ENCODE results near the gene KDM6B.

Gene KDM6B

DNA sequence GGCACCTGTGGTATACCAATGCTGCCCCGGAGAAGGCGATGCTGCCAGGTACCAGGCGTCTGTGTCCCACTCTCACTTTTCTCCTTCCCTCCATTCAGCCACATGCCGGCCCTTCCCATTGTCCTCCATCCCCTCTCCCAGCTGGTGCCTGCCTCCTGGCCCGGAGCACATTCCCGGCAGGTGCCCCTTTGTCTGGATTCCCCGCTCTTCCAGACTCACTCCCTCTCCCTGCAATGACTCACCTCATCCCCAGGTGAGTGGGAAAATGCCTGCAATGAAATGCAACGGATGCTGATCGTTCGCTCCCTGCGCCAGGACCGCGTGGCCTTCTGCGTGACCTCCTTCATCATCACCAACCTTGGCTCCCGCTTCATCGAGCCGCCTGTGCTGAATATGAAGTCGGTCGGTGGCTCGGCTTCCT is 10.4 kb upstream of the KDM6B start:
- DNase-seq: no peak

DNA sequence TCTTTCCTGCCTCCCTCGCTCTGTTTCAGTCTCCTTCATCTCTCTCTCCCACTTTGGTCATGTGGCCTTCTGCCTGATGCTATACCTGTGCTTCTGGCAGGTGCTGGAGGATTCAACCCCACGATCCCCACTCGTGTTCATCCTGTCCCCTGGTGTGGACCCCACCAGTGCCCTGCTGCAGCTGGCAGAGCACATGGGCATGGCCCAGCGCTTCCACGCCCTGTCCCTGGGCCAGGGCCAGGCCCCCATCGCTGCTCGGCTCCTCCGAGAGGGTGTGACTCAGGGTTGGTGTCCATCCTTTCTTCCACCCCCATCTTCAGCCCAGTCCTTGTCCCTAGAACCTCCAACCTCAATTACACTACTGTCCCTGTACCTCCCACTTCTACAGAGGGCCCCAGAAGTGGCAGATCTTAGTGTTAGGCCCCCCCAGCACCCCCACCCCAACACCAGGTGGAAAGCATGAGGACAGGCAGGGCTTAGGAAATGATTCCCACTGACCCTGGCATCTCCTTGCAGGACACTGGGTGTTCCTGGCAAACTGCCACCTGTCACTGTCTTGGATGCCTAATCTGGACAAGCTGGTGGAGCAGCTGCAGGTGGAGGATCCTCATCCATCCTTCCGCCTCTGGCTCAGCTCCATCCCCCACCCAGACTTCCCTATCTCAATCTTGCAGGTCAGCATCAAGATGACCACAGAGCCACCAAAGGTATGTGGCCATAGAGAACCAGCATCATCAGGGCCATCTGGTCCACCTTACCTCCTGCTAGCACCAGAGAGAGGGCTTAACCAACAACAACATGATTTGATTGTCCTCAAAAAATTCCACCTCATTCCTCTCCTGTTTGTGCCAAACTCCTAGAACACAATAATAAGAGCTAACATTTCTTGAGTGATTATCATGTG is 9.7 kb upstream of the KDM6B start:
- DNase-seq: no peak

DNA sequence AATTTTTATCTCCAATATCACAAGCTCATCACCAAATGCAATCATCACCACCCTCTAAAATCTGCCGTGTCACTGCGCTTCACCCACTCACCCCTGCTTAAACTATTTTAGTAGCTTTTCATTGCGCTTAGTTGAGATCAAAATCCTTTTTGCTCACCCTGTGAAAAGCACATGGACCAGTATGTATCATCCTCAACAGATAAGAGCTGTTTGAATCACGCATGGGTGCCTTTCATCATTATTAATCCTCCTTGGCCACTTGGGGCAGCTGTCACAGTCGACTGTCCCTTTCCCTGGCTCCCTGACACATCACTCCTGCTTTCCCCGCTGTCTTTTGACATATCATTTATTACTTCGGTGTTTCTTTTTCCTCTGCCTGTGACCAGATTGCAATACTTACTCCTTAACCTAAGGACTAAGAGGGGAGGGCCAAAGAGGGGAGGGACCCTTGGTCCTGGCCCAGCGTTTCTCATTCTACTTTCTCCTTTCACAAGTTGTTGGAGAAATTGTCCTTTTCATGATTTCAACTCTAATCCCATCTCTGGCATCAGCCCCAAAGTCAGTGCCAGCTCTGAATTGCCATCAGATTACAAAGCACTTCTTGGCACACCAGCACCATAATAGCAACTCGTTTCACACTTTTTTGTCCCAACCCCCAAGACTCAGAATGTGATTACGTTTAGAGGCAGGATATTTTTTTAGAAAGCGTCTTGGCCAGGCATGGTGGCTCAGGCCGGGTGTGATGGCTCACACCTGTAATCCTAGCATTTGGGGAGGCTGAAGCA is 8.6 kb upstream of the KDM6B start:
- no peak for DNase-seq

DNA sequence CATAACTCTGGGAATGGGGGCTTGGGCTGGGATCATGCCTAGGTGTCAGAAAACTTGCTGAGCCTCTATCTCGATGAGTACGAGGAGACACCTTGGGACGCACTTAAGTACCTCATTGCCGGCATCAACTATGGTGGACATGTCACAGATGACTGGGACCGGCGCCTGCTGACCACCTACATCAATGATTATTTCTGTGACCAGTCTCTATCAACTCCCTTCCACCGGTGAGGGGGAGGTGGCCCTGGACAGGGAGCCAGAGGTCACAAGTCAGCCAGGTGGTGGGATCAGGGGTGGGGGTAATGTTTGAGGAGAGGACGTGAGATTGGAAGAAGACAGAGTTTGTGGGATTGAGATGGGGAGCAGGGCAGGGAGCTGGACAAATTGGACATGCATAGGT is 3.4 kb upstream of the KDM6B start:
- DNase-seq: no peak

DNA sequence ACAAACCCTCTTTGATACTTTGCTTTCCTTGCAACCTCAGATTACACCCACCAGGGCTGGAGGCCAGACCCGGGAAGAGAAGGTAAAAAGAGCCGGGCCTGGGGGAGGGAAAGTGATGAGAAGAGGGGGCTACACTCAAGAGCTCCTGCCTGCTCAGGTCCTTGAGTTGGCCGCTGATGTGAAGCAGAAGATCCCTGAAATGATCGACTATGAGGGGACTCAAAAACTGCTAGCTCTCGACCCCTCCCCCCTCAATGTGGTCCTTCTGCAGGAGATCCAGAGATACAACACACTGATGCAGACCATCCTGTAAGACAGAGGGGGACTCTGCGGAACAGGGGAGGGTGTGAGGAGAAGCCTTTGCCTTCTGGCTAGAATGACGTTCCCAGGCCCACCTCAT is 2.8 kb upstream of the KDM6B start:
- DNase-seq: no peak

DNA sequence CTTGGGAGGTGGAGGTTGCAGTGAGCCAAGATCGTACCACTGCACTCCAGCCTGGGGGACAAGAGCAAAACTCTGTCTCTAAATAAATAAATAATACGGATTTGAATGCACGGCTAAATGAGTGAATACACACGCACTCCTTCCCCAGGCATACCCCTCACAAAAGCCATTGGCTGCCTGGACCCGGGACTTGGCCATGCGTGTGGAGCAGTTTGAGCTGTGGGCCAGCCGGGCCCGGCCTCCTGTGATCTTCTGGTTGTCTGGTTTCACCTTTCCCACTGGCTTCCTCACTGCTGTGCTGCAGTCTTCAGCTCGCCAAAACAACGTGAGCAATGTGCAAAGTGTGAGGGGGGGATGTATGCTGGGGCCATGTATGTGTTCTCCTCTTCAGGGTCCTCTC is 1.6 kb upstream of the KDM6B start:
- no peak for DNase-seq

DNA sequence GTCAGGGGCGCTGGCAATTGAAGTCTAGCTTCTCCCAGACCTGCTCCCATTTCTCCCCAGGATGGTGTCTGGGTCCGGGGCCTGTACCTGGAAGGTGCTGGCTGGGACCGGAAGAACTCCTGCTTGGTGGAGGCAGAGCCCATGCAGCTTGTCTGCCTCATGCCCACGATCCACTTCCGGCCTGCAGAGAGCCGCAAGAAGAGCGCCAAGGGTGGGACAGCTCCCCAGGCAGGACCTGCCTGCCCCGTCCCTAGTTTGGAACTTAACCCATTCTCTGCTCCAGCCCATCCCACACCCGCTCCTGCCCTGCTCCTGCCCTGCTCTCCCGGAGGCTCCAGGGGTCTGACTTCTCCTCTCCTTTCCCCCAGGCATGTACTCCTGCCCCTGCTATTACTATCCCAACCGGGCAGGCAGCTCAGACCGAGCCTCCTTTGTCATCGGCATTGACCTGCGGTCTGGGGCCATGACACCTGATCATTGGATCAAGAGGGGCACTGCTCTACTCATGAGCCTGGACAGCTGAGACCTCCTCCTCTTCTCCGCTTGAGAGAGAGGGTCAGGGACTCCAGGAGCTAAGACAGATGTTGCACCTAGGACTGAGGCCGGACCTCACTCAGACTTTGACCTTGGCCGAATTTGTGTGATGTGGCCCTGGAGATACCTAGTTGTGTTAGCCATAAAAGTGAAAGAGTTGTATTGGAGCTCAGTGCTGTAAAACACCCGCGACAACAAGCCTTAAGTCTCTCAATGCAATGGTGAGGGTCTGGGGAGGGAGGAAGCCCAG is 814 bp upstream of the KDM6B start:
- DNase-seq: no peak

DNA sequence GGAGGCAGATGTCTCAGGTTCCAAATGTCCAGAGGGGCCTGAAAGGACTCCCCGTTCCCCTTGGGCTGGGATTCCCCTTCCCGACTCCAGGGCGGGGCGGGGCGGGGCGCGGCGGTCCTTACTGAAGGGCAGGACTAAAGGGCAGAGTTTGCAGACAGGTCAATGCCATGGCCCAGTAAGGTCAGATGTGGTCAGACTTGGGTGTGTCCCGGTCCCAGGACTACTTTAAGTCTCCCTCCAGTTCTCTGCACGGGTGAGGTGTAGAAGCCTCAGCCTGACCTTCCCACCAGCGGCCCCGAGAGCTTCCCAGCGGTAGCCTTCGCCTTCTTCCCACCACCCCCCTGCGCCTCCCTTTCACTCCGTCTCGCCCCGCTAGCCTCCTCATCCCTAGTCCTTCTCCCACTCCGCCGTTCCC is 532 bp downstream of the KDM6B start:
- DNase-seq: peak; percentile 66

DNA sequence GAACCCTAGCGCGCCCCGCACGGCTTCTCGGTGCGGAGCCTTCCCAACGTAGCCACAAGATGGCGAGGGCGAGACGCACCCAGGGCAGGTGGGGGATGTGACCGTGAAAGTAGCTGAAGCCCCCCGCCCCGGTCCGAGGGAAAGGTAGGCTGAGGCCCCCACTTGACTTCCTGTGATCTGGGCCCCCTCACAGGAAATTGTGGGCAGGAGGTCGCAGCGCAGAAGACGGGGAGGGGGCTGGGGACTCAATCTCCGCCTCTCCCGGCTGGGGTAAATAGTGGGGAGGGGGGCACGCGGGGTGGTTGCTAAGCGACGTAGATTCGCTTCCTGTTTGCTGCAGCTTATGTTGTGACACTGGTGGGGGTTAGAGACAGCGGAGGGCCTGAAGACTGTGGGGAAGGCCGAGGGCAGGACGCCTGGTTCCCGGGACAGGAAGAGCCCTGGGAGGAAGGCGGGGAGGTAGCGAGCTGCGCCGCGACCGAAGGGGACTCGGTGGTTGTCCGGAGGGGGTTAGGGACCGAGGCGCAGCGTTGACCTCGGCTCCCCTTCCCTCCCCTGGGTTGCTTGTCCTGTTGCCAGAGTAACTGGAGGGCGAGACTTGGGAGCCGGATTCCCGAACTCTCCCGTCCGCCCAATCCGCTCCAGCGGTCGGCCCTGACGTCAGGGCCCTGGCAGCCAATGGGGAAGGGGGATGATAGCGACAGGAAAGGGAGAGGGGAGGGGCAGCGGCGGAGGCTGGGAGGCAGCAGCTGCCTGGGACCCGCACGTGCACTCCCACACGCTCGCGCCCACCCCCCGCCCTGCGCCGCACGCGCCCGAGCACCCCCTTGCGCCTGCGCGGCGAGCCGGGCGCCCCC is 1.2 kb downstream of the KDM6B start:
- DNase-seq: peak; percentile 97

DNA sequence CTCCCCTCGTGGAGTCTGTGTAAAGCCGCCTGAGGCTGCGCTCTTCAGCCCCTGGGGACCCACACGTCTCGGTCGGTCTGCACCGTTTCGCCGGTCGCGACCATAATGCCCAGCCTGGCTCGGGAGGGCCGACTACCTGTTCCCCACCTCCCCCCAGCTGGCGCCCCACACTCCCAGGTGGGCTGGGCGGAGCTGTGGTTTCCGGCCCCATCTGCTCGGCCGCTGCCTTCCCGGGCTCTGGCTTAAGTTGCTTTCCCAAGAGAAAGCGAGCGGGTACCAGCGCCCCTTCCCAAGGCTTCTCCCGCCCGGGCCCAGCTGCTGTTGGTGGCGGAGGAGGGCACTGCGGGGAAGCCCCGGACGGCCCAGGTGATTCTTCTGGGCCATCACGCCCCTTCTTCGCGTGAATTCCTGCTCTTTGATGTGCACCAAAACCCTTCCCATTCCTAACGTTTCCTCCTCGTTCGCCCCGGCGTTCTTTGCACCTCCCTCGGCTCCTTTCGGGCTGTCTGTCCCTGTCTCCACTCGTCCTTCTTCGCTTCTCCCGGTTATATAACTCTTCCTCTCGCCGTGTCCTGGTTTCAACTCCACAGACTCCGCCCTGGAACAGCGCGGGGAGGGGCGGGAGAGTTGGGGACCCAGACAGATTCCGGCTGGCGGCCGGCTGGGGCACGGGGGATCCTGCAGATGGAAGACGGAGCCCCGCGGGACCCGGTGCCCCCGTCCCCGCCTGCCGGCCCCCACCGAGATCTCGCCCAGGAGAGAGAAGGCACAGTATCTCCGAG is 2.0 kb downstream of the KDM6B start:
- peak; percentile 88 for DNase-seq

DNA sequence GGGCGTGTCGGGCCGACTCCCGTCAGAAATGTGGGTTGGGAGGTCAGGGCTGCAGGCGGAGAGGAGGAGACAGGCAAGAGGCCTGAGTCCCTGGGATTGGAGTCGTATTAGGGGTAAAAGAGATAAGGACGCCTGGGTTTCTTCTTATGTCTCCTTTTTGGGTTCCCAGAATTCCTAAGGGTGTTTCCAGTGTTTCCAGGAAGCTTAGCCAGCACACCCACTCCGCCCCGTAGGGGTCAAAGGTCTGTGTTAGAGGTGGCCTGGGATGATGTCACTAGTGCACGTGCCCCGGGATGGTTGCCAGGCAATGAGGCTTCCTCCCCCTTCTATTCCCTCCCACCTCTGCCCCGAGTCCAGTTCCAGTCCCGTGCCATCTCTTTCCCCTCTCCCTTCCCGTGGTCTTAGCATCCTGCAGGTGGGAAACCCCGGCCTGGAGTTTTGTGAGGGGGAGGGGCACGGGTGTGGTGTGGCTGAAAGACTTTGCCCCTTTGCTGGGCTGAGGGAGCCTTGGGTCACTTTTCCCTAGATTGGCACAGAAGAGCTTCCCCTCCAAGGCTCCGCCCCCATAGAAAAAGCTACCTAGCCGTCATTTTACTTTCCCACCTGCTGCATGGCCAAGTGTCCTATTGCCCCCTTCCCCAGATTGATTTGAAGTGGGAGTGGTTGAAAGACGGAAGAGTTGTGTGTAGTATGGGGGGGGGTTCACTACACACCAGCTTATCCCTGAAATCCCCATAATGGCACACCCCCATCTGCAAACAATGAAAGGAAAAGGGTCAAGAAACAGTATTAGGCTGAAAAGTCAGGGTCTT is 2.8 kb downstream of the KDM6B start:
- DNase-seq: peak; percentile 83

DNA sequence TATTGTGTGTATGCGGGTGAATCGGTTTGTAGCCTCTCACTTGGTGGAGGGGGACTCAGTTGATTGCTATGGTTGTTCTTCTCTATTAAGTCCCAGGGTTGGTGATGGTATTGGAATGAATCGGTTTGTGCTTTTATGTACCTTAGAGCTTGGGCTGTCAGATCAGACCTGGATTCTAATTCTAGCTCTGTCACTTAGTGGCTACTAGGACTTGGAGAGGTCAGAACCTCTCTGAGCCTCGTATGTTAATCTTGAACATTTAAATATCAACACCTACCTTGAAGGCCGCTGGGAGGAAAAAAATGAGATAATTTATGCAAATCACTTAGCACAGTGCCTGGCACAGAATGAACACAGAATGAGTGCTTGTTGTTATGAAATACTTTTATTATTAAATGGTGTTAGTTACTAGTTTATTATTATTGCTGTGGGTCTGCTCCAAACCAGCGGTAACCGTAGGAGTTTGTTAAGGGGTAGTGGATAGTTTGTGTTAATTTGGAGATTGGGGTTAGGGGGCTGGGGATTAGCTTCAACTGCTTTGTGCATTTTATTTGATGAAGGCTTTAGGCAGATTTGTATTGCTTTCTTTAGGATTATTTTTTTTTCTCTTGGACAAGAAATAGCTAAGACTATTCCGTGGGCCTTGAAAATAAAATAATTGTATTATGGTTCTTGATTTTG is 3.5 kb downstream of the KDM6B start:
- no peak for DNase-seq

DNA sequence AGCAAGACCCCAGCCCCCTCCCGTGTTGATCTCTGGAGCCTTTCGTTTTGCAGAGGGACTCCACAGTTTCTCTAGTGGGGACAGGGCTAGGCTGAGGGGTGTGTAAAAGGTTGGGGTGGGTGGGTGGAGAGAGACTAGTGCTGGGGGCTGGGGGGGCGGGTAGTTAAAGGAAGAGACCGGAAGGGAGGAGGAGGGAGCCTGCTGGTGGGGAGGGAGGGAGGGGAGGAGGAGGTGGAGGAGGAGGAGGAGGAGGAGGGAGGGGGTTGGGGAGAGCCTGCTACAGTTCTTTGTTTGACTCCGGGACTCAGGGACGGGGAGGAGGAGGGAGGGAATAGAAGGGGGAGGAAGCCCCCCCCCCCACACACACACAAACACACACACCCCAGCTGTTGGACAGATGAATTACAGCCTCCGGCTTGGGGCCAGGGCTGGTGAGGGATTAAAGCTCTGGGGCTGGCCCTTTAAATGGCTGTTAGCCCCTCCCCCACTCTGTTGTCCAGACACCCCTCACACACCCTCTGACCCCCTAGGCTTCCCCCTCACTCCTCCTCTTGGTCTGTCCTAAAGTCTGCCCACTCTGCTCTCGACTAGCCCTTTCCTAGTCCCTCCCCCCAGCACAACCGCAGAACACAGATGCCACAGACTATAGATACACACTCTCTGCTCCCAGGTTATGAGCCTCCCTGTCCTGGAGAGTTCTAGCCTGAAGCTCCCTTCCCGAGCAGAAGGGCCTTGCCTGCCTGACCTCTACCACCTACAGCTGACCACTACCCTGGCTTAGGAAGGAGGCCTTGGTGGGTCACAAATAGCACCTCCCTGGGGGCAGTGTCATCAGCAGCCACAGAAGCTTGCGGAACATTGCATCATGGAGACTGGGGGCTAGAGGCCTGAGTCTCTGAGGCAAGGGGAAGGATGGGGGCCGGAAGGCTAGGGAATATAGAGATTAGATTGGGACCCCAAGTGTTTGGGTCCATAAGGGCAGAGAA is 4.4 kb downstream of the KDM6B start:
- DNase-seq: no peak

DNA sequence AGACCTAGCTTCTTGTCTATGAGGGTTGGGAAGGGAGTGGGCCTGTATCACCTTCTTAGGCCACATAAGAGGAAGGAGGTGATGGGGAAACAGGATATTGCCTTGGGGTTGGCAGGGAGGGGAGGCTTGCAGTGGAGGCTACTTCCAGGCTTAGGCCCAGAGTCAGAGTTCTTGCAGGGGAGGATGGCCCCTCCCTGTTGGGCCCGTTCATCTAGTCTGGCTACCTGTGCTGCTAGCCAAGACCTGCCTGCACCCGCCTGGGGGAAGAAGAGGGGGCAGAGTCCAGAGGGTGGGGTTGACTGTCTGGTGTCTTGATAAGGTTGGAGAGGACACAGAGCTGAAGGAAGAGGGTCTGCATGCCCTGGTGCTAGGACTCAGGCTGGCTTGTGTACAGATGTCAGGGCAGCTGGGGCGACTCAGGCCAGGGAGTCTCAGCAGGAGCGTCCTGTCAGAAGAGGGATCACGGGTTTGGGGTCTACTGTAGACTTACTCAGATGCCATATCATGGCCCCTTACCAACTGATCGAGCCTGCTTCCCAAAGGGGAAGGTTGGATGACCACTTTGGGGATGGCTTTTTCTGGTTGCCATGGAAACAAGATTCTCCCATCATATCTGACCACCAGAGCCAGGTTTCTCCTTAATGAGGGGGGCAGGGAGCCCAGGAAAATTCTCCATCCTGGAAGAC is 5.3 kb downstream of the KDM6B start:
- no peak for DNase-seq

DNA sequence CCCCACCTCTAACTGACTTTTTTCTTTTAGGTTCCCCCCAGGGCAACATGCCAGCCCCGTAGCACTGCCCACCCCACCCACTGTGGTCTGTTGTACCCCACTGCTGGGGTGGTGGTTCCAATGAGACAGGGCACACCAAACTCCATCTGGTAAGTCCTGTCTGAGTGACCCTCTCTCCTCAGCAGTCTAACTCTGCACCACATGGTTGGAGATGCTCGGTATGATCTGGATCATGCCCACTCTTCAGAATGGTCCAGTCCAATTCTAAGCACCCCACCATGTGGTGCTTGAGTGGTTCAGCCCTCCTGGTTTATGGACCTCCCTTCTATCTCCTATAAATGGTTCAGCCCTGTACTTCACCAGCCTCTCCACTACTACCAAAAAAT is 5.9 kb downstream of the KDM6B start:
- DNase-seq: no peak

DNA sequence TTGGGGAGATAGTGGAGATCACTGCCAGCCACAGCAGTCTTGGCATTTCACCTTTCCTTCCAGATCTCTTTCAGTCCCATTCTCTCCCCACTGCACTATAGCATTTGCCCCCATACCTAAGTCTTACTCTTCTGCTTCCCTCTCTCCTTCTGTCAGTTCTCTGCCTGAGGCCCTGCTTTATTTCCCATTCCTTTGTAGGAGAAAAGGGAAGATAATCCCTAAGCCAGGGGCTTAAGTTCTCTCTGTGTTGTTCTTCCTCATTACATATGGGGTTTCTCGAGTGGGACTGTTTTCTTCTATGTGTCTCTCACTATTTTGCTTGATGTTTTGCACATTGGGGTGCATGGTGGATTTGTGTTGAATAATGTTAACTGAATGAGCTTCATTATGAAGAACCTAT is 6.4 kb downstream of the KDM6B start:
- no peak for DNase-seq

DNA sequence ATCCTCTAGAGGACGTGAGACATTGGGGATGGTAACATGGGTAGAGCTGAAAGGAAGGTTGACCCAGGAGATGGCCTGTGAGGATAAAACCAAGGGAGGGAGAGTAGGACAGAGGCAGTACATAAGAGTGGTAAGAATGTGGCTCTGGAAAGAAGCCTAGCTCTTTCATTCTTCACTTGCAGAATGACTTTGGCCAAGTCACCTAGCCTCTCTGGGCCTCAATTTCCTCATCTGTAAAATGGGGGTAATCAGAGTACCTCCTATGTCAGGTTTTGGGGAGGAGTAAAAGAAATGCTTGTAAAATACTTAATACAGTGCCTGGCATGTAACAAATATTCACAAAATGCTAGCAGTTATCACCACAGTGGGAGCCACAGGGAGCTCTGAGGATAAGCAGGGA is 6.9 kb downstream of the KDM6B start:
- DNase-seq: no peak
